DOHH2 (cell line): Measurements from ENCODE around the gene DESI2.

ENCODE experiments used
- EZH2phosphoT487 ChIP-seq: fragments of 200-600 bp; sonication (generic); IDR thresholded peaks from 2 replicates; pipeline ENCODE4 v1.6.1; 2017; ENCODE audit warnings: borderline replicate concordance, mild to moderate bottlenecking, antibody characterized with exemption, low read length, moderate library complexity, mixed read lengths
- TF ChIP-seq, protein P1 (sequence below): fragments of 200-600 bp; sonication (generic); IDR thresholded peaks from one replicate; pipeline ENCODE4 v1.5.1; 2014; ENCODE audit warnings: antibody characterized with exemption, mild to moderate bottlenecking, low read depth, low read length; ENCODE audit not compliant: poor library complexity, severe bottlenecking

DNA sequence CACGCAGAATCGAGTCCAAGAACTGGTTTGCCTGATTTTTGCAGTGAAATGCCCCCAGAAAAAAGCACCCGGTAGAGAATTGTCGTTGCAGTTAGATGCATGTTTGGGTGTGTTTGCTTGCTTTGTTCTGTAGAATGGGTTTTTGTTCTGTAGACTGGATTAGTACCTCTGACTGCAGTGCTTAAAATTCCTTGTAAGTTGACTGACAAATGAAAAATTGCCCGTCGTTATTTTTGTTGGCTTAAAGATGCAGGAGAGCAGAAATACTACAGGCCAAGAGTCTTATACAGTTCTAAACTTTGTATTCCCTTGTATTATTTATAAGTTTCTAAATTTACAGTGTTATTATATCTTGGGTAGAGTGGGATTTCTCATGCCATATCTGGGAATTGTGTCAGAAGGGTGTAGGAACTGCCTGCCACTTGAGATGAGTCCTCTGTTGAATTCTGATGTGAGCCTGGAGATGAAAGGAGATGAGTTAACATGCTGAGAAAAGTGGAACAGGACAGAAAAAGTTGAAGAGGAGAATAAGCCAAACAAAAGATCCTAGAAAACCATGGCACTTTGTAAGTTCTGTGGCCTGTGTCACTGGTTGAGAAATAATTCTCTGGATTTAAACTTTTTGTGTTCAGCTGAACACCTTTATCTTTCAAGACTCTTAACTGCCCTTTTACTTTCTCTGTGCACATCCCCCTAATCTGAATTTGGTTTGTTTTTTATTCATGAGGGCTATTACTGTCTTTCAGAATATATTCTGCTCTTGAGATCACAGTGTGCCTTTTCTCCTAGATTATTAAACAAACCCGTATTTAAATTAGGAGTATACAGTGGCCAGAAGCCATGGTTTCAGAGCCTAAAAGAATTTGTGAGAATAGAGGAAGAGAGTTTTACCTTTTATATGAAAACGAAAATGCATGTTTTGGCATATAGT is 1.4 kb downstream of the DESI2 start:
- TF ChIP-seq, protein P1, sequence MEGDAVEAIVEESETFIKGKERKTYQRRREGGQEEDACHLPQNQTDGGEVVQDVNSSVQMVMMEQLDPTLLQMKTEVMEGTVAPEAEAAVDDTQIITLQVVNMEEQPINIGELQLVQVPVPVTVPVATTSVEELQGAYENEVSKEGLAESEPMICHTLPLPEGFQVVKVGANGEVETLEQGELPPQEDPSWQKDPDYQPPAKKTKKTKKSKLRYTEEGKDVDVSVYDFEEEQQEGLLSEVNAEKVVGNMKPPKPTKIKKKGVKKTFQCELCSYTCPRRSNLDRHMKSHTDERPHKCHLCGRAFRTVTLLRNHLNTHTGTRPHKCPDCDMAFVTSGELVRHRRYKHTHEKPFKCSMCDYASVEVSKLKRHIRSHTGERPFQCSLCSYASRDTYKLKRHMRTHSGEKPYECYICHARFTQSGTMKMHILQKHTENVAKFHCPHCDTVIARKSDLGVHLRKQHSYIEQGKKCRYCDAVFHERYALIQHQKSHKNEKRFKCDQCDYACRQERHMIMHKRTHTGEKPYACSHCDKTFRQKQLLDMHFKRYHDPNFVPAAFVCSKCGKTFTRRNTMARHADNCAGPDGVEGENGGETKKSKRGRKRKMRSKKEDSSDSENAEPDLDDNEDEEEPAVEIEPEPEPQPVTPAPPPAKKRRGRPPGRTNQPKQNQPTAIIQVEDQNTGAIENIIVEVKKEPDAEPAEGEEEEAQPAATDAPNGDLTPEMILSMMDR: no peak
- no peak for TF ChIP-seq EZH2phosphoT487
